Tibial artery (tissue), 4 donors: ENCODE data around the gene UCHL5.

Experiments used
- DNase-seq, 2 donors: peaks; one replicate each; pipeline ENCODE4 v3.0.0-alpha.2; 2019
- H3K27ac ChIP-seq, 2 donors: fragments of 200-600 bp; sonication (generic) in 1 of 2; 1 replicate in 1 of 2; 2 replicates in 1 of 2; pipeline ENCODE4 v1.5.1; 2018 to 2019; ENCODE audit warnings: mild to moderate bottlenecking in 1 of 2
- H3K27me3 ChIP-seq, 2 donors: fragments of 200-600 bp; sonication (generic) in 1 of 2; one replicate each; pipeline versions ENCODE4 v1.5.1 to v1.6.0; 2016 to 2019
- H3K36me3 ChIP-seq, 3 donors: fragments of 200-600 bp; sonication (generic) in 2 of 3; one replicate each; pipeline ENCODE4 v1.5.1; 2016 to 2019; ENCODE audit warnings: mild to moderate bottlenecking in 2 of 3
- H3K4me1 ChIP-seq, 4 donors: fragments of 200-600 bp; sonication (generic) in 2 of 4; 1 replicate in 3 of 4; 2 replicates in 1 of 4; pipeline ENCODE4 v1.5.1; 2016 to 2019
- H3K4me3 ChIP-seq, 2 donors: fragments of 200-600 bp; sonication (generic) in 1 of 2; 1 replicate in 1 of 2; 2 replicates in 1 of 2; pipeline ENCODE4 v1.5.1; 2018 to 2019; ENCODE audit warnings: mild to moderate bottlenecking in 2 of 2
- H3K9me3 ChIP-seq, 3 donors: fragments of 200-600 bp; sonication (generic) in 1 of 3; one replicate each; pipeline ENCODE4 v1.5.1; 2016 to 2019
- intact Hi-C: fragments of 100-400 bp; cut with DNase I; formaldehyde crosslinking; loops from one replicate; pipeline ENCODE4 v1.15.0; 2023; ENCODE audit warnings: low total_unique reads
- TF ChIP-seq, protein P1 (sequence below), 2 experiments: fragments of 200-600 bp in 1 of 2; fragments of 450-650 bp in 1 of 2; IDR thresholded peaks; one replicate each; pipeline ENCODE4 v1.5.1; 2017 to 2019; ENCODE audit warnings: antibody characterized with exemption in 2 of 2, mild to moderate bottlenecking in 1 of 2, moderate library complexity in 1 of 2

Gene UCHL5

DNA sequence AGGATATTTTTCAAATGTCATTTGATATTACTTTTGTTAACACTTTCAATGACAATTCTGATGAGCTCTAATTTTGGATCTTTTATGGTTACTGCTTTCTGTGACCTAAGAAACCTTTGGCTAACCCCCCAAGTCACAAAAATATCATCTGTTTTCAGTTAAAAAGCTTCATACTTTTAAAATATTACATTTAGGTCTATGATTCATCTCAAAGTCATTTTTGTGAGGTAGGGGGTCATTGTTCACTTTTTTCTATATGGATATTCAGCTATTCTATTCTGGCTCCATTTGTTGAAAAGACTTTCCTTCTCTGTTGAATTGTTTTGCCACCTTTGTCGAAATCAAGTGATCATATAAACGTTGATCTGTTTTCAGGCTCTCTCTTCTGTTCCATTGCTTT lies 44.8 kb downstream of the UCHL5 start:
- Histone ChIP-seq H3K4me3 (no peak overlapping the region), H3K36me3 (no peaks in the 10 kb centered on the region), H3K27me3 (no peaks in the 10 kb centered on the region), H3K4me1 (peaks cover 0 to 25% (median 1%) of the 10 kb centered on the region in 4 donors), H3K9me3 (no peaks in the 10 kb centered on the region), H3K27ac (no peak overlapping the region)
- TF ChIP-seq, protein P1, sequence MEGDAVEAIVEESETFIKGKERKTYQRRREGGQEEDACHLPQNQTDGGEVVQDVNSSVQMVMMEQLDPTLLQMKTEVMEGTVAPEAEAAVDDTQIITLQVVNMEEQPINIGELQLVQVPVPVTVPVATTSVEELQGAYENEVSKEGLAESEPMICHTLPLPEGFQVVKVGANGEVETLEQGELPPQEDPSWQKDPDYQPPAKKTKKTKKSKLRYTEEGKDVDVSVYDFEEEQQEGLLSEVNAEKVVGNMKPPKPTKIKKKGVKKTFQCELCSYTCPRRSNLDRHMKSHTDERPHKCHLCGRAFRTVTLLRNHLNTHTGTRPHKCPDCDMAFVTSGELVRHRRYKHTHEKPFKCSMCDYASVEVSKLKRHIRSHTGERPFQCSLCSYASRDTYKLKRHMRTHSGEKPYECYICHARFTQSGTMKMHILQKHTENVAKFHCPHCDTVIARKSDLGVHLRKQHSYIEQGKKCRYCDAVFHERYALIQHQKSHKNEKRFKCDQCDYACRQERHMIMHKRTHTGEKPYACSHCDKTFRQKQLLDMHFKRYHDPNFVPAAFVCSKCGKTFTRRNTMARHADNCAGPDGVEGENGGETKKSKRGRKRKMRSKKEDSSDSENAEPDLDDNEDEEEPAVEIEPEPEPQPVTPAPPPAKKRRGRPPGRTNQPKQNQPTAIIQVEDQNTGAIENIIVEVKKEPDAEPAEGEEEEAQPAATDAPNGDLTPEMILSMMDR (IDR thresholded peaks at IDR 0.05) = no peak
- intact Hi-C loops = no loop called here
- DNase-seq = no peak

DNA sequence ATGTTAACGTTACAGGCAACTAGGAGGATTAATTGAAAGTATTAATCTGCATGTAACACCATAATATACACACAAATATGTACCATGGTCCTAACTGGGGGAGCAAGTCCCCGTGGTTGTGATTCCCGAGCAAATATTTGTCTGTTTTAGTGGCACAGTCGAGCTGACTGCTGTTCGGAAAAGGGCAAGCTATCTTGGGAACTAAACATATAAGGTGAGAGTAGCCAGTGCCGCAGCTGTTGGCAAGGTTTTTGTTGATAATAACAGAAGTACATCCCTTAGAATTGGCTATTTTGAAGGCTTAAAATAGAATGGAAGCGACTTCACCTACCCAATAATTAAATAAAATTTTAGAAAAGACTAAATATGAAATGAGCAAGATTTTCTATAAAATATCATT lies 45.5 kb downstream of the UCHL5 start:
- H3K27ac ChIP-seq = no peak overlapping the region
- no peak for DNase-seq
- no peaks in the 10 kb centered on the region for H3K27me3 ChIP-seq
- H3K4me1 ChIP-seq = peaks cover 0 to 25% (median 1%) of the 10 kb centered on the region in 4 donors
- no peaks in the 10 kb centered on the region for H3K9me3 ChIP-seq
- H3K4me3 ChIP-seq = no peak overlapping the region
- intact Hi-C loops = no loop called here
- H3K36me3 ChIP-seq = no peaks in the 10 kb centered on the region
- TF ChIP-seq, protein P1 (IDR thresholded peaks at IDR 0.05) = no peak

- H3K27me3 ChIP-seq = no peaks in the 10 kb centered on the region
- H3K4me3 ChIP-seq = no peak overlapping the region
- TF ChIP-seq, protein P1 (IDR thresholded peaks at IDR 0.05) = no peak
- H3K9me3 ChIP-seq = no peaks in the 10 kb centered on the region
- intact Hi-C loops = no loop called here
- DNase-seq = no peak
- H3K36me3 ChIP-seq = no peaks in the 10 kb centered on the region
- H3K4me1 ChIP-seq = peaks cover 0 to 25% (median 1%) of the 10 kb centered on the region in 4 donors
- H3K27ac ChIP-seq = no peak overlapping the region
Measured at GRCh38 chr1:193013005-193013404, 46.2 kb downstream of the UCHL5 start.

GRCh38 chr1:193011406-193011805 lies 47.8 kb downstream of the UCHL5 start:
- no peak for DNase-seq
- no peak overlapping the region for H3K27ac ChIP-seq
- no peak overlapping the region for H3K4me3 ChIP-seq
- TF ChIP-seq, protein P1 (IDR thresholded peaks at IDR 0.05) = no peak
- H3K36me3 ChIP-seq = no peaks in the 10 kb centered on the region
- H3K9me3 ChIP-seq = no peaks in the 10 kb centered on the region
- intact Hi-C loops = no loop called here
- no peaks in the 10 kb centered on the region for H3K27me3 ChIP-seq
- H3K4me1 ChIP-seq = peaks cover 0 to 25% (median 1%) of the 10 kb centered on the region in 4 donors

- intact Hi-C loops = no loop called here
- no peak overlapping the region for H3K4me3 ChIP-seq
- no peak for DNase-seq
- H3K36me3 ChIP-seq = no peaks in the 10 kb centered on the region
- peaks cover 0 to 23% (median 1%) of the 10 kb centered on the region in 4 donors for H3K4me1 ChIP-seq
- no peak overlapping the region for H3K27ac ChIP-seq
- peaks cover 0 to 2% (median 0%) of the 10 kb centered on the region in 3 donors for H3K9me3 ChIP-seq
- TF ChIP-seq, protein P1 (IDR thresholded peaks at IDR 0.05) = no peak
- H3K27me3 ChIP-seq = no peaks in the 10 kb centered on the region
Measured at GRCh38 chr1:193009501-193009900, 49.7 kb downstream of the UCHL5 start.

DNA sequence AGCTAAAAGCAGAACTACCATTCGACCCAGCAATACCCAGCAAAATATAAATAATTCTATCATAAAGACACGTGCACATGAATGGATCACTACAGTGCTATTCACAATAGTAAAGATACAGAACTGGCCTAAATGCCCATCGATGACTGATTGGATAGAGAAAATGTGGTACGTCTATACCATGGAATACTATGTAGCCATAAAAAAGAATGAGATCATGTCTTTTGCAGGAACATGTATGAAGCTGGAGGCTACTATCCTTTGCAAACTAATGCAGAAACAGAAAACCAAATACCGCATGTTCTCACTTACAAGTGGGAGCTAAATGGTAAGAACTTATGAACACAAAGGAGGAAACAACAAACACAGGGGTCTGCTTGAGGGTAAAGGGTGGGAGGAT lies 53.4 kb downstream of the UCHL5 start:
- H3K27me3 ChIP-seq = no peaks in the 10 kb centered on the region
- peaks cover 8 to 22% (median 14%) of the 10 kb centered on the region in 3 donors for H3K36me3 ChIP-seq
- no peak for DNase-seq
- no peak overlapping the region for H3K4me3 ChIP-seq
- TF ChIP-seq, protein P1 (IDR thresholded peaks at IDR 0.05) = no peak
- intact Hi-C loops = no loop called here
- H3K9me3 ChIP-seq = peaks cover 0 to 12% (median 0%) of the 10 kb centered on the region in 3 donors
- H3K27ac ChIP-seq = no peak overlapping the region
- H3K4me1 ChIP-seq = no peaks in the 10 kb centered on the region
